RWPE2 (cell line): ENCODE data around the gene PDIA6.
"Not testable (repeated sequence)": the region's sequence is repeated elsewhere in the genome, so short reads cannot be mapped to it uniquely, and the experiment has no call there.

ENCODE experiments used
- ATAC-seq: fragments of 200-7000 bp; cut with Tn5 transposase; 3 replicates; pipeline ENCODE4 v1.9.1; 2021; ENCODE audit warnings: low read depth
- DNase-seq: peaks from one replicate; pipeline ENCODE4 v3.0.0-alpha.2; 2020; ENCODE audit warnings: low spot score
- H3K27ac ChIP-seq: fragments of 450-650 bp; 2 replicates; pipeline ENCODE4 v1.5.1; 2017; ENCODE audit warnings: mild to moderate bottlenecking; ENCODE audit not compliant: poor library complexity, severe bottlenecking
- H3K27me3 ChIP-seq: fragments of 250-450 bp; sonication (Bioruptor Pico); 2 replicates; pipeline ENCODE4 v1.5.1; 2021; ENCODE audit warnings: mild to moderate bottlenecking, moderate library complexity; ENCODE audit not compliant: insufficient read depth, poor library complexity, severe bottlenecking
- H3K36me3 ChIP-seq: fragments of 250-450 bp; sonication (Bioruptor Pico); 2 replicates; pipeline ENCODE4 v1.5.1; 2020; ENCODE audit warnings: low read depth, mild to moderate bottlenecking, moderate library complexity
- H3K4me1 ChIP-seq: fragments of 250-450 bp; sonication (Bioruptor Pico); 2 replicates; pipeline ENCODE4 v1.5.1; 2021; ENCODE audit warnings: mild to moderate bottlenecking, moderate library complexity; ENCODE audit not compliant: insufficient read depth, poor library complexity, severe bottlenecking
- H3K4me3 ChIP-seq: fragments of 250-450 bp; sonication (Bioruptor Pico); 2 replicates; pipeline ENCODE4 v1.5.1; 2021; ENCODE audit warnings: mild to moderate bottlenecking, moderate library complexity; ENCODE audit not compliant: severe bottlenecking
- H3K9me3 ChIP-seq: fragments of 250-450 bp; sonication (Bioruptor Pico); 2 replicates; pipeline ENCODE4 v1.5.1; 2021; ENCODE audit warnings: mild to moderate bottlenecking, moderate library complexity; ENCODE audit not compliant: severe bottlenecking
- TF ChIP-seq, protein P1 (sequence below): fragments of 450-650 bp; IDR thresholded peaks from one replicate; pipeline ENCODE4 v1.5.1; 2017; ENCODE audit warnings: mild to moderate bottlenecking, moderate library complexity; ENCODE audit not compliant: poor library complexity, severe bottlenecking

The PDIA6 gene

GRCh38 chr2:10781746-10782145, 30.8 kb downstream of the PDIA6 start:
- H3K4me1 ChIP-seq: no peaks in the 10 kb centered on the region
- no peak overlapping the region for H3K27ac ChIP-seq
- H3K4me3 ChIP-seq: no peak overlapping the region
- ATAC-seq (no peak), DNase-seq (no peak)
- no peaks in the 10 kb centered on the region for H3K9me3 ChIP-seq
- peaks cover 77% of the 10 kb centered on the region for H3K36me3 ChIP-seq
- H3K27me3 ChIP-seq: no peaks in the 10 kb centered on the region
- TF ChIP-seq, protein P1, sequence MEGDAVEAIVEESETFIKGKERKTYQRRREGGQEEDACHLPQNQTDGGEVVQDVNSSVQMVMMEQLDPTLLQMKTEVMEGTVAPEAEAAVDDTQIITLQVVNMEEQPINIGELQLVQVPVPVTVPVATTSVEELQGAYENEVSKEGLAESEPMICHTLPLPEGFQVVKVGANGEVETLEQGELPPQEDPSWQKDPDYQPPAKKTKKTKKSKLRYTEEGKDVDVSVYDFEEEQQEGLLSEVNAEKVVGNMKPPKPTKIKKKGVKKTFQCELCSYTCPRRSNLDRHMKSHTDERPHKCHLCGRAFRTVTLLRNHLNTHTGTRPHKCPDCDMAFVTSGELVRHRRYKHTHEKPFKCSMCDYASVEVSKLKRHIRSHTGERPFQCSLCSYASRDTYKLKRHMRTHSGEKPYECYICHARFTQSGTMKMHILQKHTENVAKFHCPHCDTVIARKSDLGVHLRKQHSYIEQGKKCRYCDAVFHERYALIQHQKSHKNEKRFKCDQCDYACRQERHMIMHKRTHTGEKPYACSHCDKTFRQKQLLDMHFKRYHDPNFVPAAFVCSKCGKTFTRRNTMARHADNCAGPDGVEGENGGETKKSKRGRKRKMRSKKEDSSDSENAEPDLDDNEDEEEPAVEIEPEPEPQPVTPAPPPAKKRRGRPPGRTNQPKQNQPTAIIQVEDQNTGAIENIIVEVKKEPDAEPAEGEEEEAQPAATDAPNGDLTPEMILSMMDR: no peak

DNA sequence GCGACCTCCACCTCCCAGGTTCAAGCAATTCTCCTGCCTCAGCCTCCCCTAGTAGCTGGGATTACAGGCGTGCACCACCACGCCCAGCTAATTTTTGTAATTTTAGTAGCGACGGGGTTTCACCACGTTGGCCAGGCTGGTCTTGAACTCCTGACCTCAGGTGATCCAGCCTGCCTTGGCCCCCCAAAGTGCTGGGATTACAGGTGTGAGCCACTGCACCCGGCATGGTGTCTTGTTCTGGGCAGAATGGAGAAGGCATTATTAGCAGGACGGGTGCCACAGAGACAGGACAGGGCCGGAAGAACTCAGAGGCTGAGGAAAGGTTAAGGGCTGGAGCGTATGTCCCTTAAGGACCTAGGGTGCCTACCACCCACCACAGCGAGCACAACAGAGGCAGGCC, 31.8 kb downstream of the PDIA6 start:
- H3K4me1 ChIP-seq, H3K27ac ChIP-seq, H3K9me3 ChIP-seq, H3K4me3 ChIP-seq, DNase-seq, H3K27me3 ChIP-seq, ATAC-seq: not testable (repeated sequence)
- peaks cover 68% of the 10 kb centered on the region for H3K36me3 ChIP-seq

DNA sequence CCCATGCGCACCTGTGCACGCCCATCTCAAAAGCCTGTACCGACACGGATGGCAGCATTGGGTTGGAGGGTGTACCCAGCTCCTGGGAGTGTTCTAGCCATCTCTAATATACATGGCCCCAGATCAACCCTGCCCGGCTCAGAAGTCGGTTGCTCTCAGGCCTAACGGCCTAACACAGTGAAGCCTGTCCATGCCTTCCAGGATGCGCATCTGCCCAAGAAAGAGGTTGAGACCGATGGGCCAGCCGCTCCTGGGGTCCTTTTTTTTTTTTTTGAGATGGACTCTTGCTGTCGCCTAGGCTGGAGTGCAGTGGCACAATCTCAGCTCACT, 32.1 kb downstream of the PDIA6 start:
- H3K27ac ChIP-seq: no peak overlapping the region
- DNase-seq (no peak), ATAC-seq (no peak)
- H3K9me3 ChIP-seq: no peaks in the 10 kb centered on the region
- TF ChIP-seq, protein P1: no peak
- H3K27me3 ChIP-seq: no peaks in the 10 kb centered on the region
- no peaks in the 10 kb centered on the region for H3K4me1 ChIP-seq
- H3K36me3 ChIP-seq: peaks cover 64% of the 10 kb centered on the region
- H3K4me3 ChIP-seq: no peak overlapping the region

DNA sequence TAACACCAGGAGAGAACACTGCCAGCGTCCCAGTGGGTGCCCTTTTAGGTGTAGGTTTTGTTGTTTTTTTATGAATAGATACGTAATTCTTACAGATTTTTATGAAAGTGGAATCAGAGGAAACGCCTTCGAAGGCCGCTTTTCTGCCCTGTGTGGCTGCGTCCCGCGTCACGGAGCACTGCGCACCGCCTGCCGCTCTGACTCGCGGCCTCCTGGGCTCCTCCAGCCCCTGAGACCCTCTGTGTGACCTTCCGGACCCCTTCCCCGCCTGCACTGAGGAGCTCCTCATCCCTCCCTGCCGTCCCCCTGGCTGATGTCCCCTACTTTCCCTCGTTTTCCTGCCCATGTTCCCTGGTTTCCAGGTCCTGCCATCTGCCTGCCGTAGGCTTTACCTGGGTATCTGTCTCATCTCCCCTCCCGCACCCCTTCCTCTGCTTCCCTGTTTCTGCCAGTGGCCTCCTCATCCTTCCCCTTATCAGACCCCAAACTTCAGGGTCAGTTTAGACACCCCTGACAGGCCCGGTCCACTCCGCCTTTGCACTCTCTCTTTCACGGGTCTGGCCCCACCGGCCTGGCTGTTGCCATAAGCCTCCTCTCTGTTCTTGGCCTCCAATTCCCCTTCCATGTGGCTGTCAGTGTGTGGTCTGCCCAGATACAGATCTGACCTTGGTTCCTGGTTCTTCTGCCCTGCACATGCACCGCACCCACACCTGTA, 32.7 kb downstream of the PDIA6 start:
- Histone ChIP-seq H3K27ac (no peak overlapping the region), H3K4me3 (no peak overlapping the region), H3K27me3 (no peaks in the 10 kb centered on the region), H3K4me1 (no peaks in the 10 kb centered on the region), H3K9me3 (no peaks in the 10 kb centered on the region), H3K36me3 (peaks cover 59% of the 10 kb centered on the region)
- ATAC-seq (no peak), DNase-seq (no peak)
- TF ChIP-seq, protein P1: no peak

DNA sequence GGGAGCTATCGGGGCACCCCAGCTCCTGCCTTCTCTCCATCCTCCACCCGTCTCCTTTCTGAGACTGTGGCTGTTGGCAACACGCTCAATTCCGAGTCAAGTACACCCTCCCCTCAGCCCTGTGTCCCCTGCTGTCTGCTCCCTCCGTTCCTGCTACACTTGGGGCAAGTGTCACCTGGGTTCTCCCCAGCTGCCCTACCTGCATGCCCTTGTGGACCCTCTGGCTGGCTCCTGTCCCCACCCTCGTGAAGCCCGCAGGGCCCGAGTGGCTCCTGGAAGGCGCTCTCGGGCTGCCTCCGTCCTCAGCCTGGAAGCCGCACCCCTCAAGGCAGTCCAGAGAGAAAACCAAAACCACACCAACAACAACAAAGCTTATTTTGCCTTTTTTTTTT, 33.9 kb downstream of the PDIA6 start:
- Histone ChIP-seq H3K27ac (no peak overlapping the region), H3K36me3 (peaks cover 47% of the 10 kb centered on the region), H3K27me3 (no peaks in the 10 kb centered on the region), H3K4me1 (peaks cover 11% of the 10 kb centered on the region), H3K4me3 (no peak overlapping the region), H3K9me3 (no peaks in the 10 kb centered on the region)
- TF ChIP-seq, protein P1: no peak
- DNase-seq: no peak
- no peak for ATAC-seq
